Stimulated activated CD8-positive, alpha-beta memory T cell treated with anti-CD3 and anti-CD28 coated beads, Interleukin-7, amount 100 ng/mL, for 48 hours (primary cell): ENCODE measurements around the gene ACSL5.

Source experiments
- DNase-seq, 2 donors: peaks; one replicate each; pipeline ENCODE4 v3.0.0-alpha.2; 2020; ENCODE audit warnings: low read depth in 1 of 2; ENCODE audit errors: extremely low read depth in 1 of 2

The ACSL5 gene

GRCh38 chr10:112373912-112374338 is at the start of gene ACSL5:
Gene ACSL5 (plus strand): TSS chr10:112374116. CDS start chr10:112394947, 20,831 bp downstream.
- DNase-seq = no peak

GRCh38 chr10:112327678-112328077 is 46.2 kb upstream of the ACSL5 start:
- no peak for DNase-seq

- DNase-seq = no peak
These were observed 43.8 kb upstream of the ACSL5 start for GRCh38 chr10:112330162-112330561.

GRCh38 chr10:112330607-112331160 is 43.2 kb upstream of the ACSL5 start:
- no peak for DNase-seq

- no peak for DNase-seq
These were observed 41.9 kb upstream of the ACSL5 start for GRCh38 chr10:112332022-112332421.

- no peak for DNase-seq
These were observed 41.2 kb upstream of the ACSL5 start for GRCh38 chr10:112332509-112333228.

- no peak for DNase-seq
These were observed 40.5 kb upstream of the ACSL5 start for GRCh38 chr10:112333452-112333851.

GRCh38 chr10:112335111-112335867 is 38.6 kb upstream of the ACSL5 start:
- no peak for DNase-seq

- no peak for DNase-seq
These were observed 38.0 kb upstream of the ACSL5 start for GRCh38 chr10:112335868-112336265.

- no peak for DNase-seq
These were observed 37.2 kb upstream of the ACSL5 start for GRCh38 chr10:112336556-112337201.

GRCh38 chr10:112338957-112339356 is 35.0 kb upstream of the ACSL5 start:
- DNase-seq = no peak

- no peak for DNase-seq
These were observed 33.3 kb upstream of the ACSL5 start for GRCh38 chr10:112340601-112341000.

GRCh38 chr10:112343056-112343806 is 30.7 kb upstream of the ACSL5 start:
- no peak for DNase-seq

- no peak for DNase-seq
These were observed 29.7 kb upstream of the ACSL5 start for GRCh38 chr10:112344261-112344660.

- DNase-seq = no peak
These were observed 28.7 kb upstream of the ACSL5 start for GRCh38 chr10:112345202-112345601.

- DNase-seq = no peak
These were observed 28.2 kb upstream of the ACSL5 start for GRCh38 chr10:112345743-112346142.

- DNase-seq = no peak
These were observed 27.1 kb upstream of the ACSL5 start for GRCh38 chr10:112346774-112347173.

- DNase-seq = no peak
These were observed 25.9 kb upstream of the ACSL5 start for GRCh38 chr10:112347709-112348671.

- no peak for DNase-seq
These were observed 25.2 kb upstream of the ACSL5 start for GRCh38 chr10:112348759-112349158.
